C4-2B (cell line): ENCODE data around the gene KCNMA1.

ENCODE experiments used
- ZFX ChIP-seq: fragments of 450-650 bp; IDR thresholded peaks from 2 replicates; pipeline ENCODE4 v1.6.1; 2017
- TF ChIP-seq, protein P1 (sequence below): fragments of 450-650 bp; conservative IDR thresholded peaks from 2 replicates; pipeline ENCODE4 v1.5.1; 2017; ENCODE audit warnings: mild to moderate bottlenecking

DNA sequence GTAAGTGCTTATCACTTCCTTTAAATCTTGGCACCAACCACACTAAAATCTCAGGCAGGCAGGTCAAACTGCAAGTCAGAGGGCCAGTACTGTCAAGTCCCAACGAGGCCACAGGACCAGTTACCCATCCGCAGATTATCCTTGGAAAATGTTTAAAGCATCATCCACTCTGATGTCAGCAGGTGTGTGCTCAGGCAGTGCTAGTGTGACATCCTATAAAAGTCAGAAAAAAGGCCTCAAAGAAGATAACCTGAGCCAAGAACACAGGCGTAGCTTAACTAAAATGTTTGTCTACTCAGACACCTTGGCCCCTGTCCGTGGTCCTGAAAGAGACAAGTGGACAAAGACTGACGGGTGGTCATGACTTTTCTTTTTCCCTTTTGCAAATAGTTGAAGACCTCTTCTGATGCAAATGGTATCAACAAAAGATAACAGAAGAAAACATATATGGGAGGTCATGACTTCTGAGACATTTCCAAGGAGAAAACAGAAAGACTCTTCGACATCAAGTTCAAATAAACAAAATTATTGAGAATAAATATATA lies 309.3 kb downstream of the KCNMA1 start:
- TF ChIP-seq, protein P1, sequence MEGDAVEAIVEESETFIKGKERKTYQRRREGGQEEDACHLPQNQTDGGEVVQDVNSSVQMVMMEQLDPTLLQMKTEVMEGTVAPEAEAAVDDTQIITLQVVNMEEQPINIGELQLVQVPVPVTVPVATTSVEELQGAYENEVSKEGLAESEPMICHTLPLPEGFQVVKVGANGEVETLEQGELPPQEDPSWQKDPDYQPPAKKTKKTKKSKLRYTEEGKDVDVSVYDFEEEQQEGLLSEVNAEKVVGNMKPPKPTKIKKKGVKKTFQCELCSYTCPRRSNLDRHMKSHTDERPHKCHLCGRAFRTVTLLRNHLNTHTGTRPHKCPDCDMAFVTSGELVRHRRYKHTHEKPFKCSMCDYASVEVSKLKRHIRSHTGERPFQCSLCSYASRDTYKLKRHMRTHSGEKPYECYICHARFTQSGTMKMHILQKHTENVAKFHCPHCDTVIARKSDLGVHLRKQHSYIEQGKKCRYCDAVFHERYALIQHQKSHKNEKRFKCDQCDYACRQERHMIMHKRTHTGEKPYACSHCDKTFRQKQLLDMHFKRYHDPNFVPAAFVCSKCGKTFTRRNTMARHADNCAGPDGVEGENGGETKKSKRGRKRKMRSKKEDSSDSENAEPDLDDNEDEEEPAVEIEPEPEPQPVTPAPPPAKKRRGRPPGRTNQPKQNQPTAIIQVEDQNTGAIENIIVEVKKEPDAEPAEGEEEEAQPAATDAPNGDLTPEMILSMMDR = no peak
- no peak for TF ChIP-seq ZFX
